Measurements from ENCODE around the gene TNRC6A.
"Not testable (repeated sequence)": the region's sequence is repeated elsewhere in the genome, so short reads cannot be mapped to it uniquely, and the experiment has no call there.

TNRC6A gene

GRCh38 chr16:24745791-24746190 lies 16.3 kb downstream of the TNRC6A start:
- in situ Hi-C loops (cut with HindIII; ENCODE audit: low pct_ligation_motif_present, low sequenced_read_pairs), result no loop called here

GRCh38 chr16:24747441-24747840 lies 18.0 kb downstream of the TNRC6A start:
- no peak for DNase-seq
- H3K27me3 ChIP-seq (replicated peaks), result no peaks in the 10 kb centered on the region
- H3K4me3 ChIP-seq (ENCODE audit: low read depth, low read length), result no peak overlapping the region
- in situ Hi-C loops (cut with HindIII; ENCODE audit: low pct_ligation_motif_present, low sequenced_read_pairs), result no loop called here
- H3K27ac ChIP-seq, result no peak overlapping the region
- TF ChIP-seq, protein P1, sequence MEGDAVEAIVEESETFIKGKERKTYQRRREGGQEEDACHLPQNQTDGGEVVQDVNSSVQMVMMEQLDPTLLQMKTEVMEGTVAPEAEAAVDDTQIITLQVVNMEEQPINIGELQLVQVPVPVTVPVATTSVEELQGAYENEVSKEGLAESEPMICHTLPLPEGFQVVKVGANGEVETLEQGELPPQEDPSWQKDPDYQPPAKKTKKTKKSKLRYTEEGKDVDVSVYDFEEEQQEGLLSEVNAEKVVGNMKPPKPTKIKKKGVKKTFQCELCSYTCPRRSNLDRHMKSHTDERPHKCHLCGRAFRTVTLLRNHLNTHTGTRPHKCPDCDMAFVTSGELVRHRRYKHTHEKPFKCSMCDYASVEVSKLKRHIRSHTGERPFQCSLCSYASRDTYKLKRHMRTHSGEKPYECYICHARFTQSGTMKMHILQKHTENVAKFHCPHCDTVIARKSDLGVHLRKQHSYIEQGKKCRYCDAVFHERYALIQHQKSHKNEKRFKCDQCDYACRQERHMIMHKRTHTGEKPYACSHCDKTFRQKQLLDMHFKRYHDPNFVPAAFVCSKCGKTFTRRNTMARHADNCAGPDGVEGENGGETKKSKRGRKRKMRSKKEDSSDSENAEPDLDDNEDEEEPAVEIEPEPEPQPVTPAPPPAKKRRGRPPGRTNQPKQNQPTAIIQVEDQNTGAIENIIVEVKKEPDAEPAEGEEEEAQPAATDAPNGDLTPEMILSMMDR (IDR thresholded peaks at IDR 0.05; ENCODE audit: low read depth, low read length, missing control alignments), result no peak
- no peaks in the 10 kb centered on the region for H3K36me3 ChIP-seq (replicated peaks)

More at GRCh38 chr16:24745791-24746190, 16.3 kb downstream of the TNRC6A start:
- no peak overlapping the region for H3K4me3 ChIP-seq (ENCODE audit: low read depth, low read length)
- TF ChIP-seq, protein P1 (IDR thresholded peaks at IDR 0.05; ENCODE audit: low read depth, low read length, missing control alignments), result no peak
- no peaks in the 10 kb centered on the region for H3K36me3 ChIP-seq (replicated peaks)
- H3K27ac ChIP-seq, result no peak overlapping the region
- DNase-seq, result no peak
- no peaks in the 10 kb centered on the region for H3K27me3 ChIP-seq (replicated peaks)

DNA sequence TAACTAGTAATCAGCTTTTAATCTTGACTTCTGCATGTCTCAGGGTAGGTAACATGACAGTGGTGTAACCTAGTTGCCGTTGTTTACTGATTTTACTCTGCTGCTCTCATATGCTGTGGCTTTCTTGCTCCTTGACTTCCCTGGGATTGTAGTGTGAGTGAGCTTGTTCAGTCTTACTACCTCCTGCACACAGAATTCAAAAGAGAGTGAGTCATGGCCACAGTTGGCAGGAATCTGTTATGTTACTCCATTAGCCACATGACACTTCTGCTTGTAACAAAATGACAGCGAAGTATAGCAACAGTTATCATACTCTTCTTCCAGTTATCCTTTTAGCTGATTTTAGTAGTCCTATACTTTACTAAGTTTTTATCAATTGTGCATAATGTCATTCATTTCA lies 18.8 kb downstream of the TNRC6A start:
- DNase-seq, result peak; percentile 91
- no peak overlapping the region for H3K4me3 ChIP-seq (ENCODE audit: low read depth, low read length)
- H3K27me3 ChIP-seq (replicated peaks), result no peaks in the 10 kb centered on the region
- no peaks in the 10 kb centered on the region for H3K36me3 ChIP-seq (replicated peaks)
- TF ChIP-seq, protein P1 (IDR thresholded peaks at IDR 0.05; ENCODE audit: low read depth, low read length, missing control alignments), result no peak
- in situ Hi-C loops (cut with HindIII; ENCODE audit: low pct_ligation_motif_present, low sequenced_read_pairs), result no loop called here
- peak overlapping the region; percentile 10 for H3K27ac ChIP-seq

GRCh38 chr16:24749310-24749709 lies 19.9 kb downstream of the TNRC6A start:
- TF ChIP-seq, protein P1 (IDR thresholded peaks at IDR 0.05; ENCODE audit: low read depth, low read length, missing control alignments), result no peak
- no peaks in the 10 kb centered on the region for H3K27me3 ChIP-seq (replicated peaks)
- in situ Hi-C loops (cut with HindIII; ENCODE audit: low pct_ligation_motif_present, low sequenced_read_pairs), result no loop called here
- H3K36me3 ChIP-seq (replicated peaks), result no peaks in the 10 kb centered on the region
- no peak for DNase-seq
- no peak overlapping the region for H3K27ac ChIP-seq
- H3K4me3 ChIP-seq (ENCODE audit: low read depth, low read length), result no peak overlapping the region

DNA sequence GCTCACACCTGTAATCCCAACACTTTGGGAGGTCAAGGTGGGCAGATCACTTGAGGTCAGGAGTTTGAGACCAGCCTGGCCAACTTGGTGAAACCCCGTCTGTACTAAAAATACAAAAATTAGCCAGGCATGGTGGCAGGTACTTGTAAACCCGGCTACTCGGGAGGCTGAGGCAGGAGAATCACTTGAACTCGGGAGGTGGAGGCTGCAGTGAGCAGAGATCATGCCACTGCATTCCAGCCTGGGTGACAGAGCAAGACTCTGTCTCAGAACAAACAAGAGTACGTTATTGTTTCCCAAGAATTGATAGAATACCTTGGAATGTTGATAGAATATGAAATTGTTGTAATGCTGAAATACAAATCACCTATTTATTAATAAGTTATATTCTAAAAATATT lies 20.4 kb downstream of the TNRC6A start:
- H3K27me3 ChIP-seq (replicated peaks); in situ Hi-C loops (cut with HindIII; ENCODE audit: low pct_ligation_motif_present, low sequenced_read_pairs); H3K36me3 ChIP-seq (replicated peaks); DNase-seq; H3K4me3 ChIP-seq (ENCODE audit: low read depth, low read length); H3K27ac ChIP-seq: not testable (repeated sequence)

- TF ChIP-seq, protein P1 (IDR thresholded peaks at IDR 0.05; ENCODE audit: low read depth, low read length, missing control alignments), result no peak
- Histone ChIP-seq H3K4me3 (ENCODE audit: low read depth, low read length) (no peak overlapping the region), H3K27me3 (replicated peaks) (no peaks in the 10 kb centered on the region), H3K36me3 (replicated peaks) (no peaks in the 10 kb centered on the region), H3K27ac (no peak overlapping the region)
- DNase-seq, result no peak
- in situ Hi-C loops (cut with HindIII; ENCODE audit: low pct_ligation_motif_present, low sequenced_read_pairs), result no loop called here
Observed at GRCh38 chr16:24753000-24753399, 23.5 kb downstream of the TNRC6A start.

Measured in brain microvascular endothelial cell (primary cell).